DMS79 treated with DMSO at 0.1 percent for 48 hours (cell line): ENCODE data around the gene CNNM4.

Source experiments
- DNase-seq: peaks from one replicate; lab custom pipeline; 2025; lab: John Stamatoyannopoulos, UW

Gene CNNM4

GRCh38 chr2:96759548-96759947 lies 1.2 kb upstream of the CNNM4 start:
- DNase-seq: no peak

GRCh38 chr2:96760986-96761832 lies 507 bp downstream of the CNNM4 start:
- DNase-seq: no peak

GRCh38 chr2:96762529-96763311 lies 2.0 kb downstream of the CNNM4 start:
- DNase-seq: peak; percentile 93

GRCh38 chr2:96763511-96764252 lies 3.0 kb downstream of the CNNM4 start:
- peak; percentile 87 for DNase-seq

- peak; percentile 56 for DNase-seq
Measured at GRCh38 chr2:96764253-96764637, 3.5 kb downstream of the CNNM4 start.

GRCh38 chr2:96767135-96767871 lies 6.6 kb downstream of the CNNM4 start:
- no peak for DNase-seq

GRCh38 chr2:96768083-96768561 lies 7.4 kb downstream of the CNNM4 start:
- DNase-seq: no peak

GRCh38 chr2:96769814-96770213 lies 9.1 kb downstream of the CNNM4 start:
- no peak for DNase-seq

GRCh38 chr2:96770442-96771202 lies 9.9 kb downstream of the CNNM4 start:
- no peak for DNase-seq

GRCh38 chr2:96771796-96772618 lies 11.3 kb downstream of the CNNM4 start:
- DNase-seq: peak; percentile 67

- no peak for DNase-seq
Measured at GRCh38 chr2:96772903-96773671, 12.4 kb downstream of the CNNM4 start.

GRCh38 chr2:96773922-96774321 lies 13.2 kb downstream of the CNNM4 start:
- peak; percentile 88 for DNase-seq

- no peak for DNase-seq
Measured at GRCh38 chr2:96775160-96775559, 14.5 kb downstream of the CNNM4 start.

- DNase-seq: no peak
Measured at GRCh38 chr2:96783388-96783787, 22.7 kb downstream of the CNNM4 start.

- DNase-seq: no peak
Measured at GRCh38 chr2:96787411-96787810, 26.7 kb downstream of the CNNM4 start.

GRCh38 chr2:96788442-96789244 lies 27.9 kb downstream of the CNNM4 start:
- DNase-seq: no peak

- no peak for DNase-seq
Measured at GRCh38 chr2:96789245-96789617, 28.5 kb downstream of the CNNM4 start.
